Measurements from ENCODE around the gene ELF1. TPM values are rescaled to one million over a fixed set of nuclear protein-coding genes. Genes with fewer than 3 reads are reported as not detected.

ELF1 gene
- total and polyA plus RNA-seq, 2 experiments from 2014 or later, result 7.0 to 12.7 TPM

GRCh38 chr13:40931719-40932118 lies 87.4 kb downstream of the ELF1 start:
- Histone ChIP-seq H3K4me2 (no peak overlapping the region), H3K4me1 (ENCODE audit: insufficient read depth) (peaks cover 7% of the 10 kb centered on the region; the same call in 1 of the 2 replicates), H3K9me2 (ENCODE audit: insufficient read depth) (no peaks in the 10 kb centered on the region), H3K4me3 (no peak overlapping the region), H3K27me3 (ENCODE audit: insufficient read depth) (no peaks in the 10 kb centered on the region), H3F3A (replicated peaks; ENCODE audit: low read depth) (no peaks in the 10 kb centered on the region), H3K79me2 (replicated peaks; ENCODE audit: insufficient read depth) (no peaks in the 10 kb centered on the region), H4K20me1 (replicated peaks; ENCODE audit: insufficient read depth) (no peaks in the 10 kb centered on the region), H2AFZ (no peak overlapping the region), H3K36me3 (ENCODE audit: insufficient read depth) (no peaks in the 10 kb centered on the region), H3K27ac (ENCODE audit: low read depth) (no peak overlapping the region)
- DNase-seq (ENCODE audit: low spot score) (no peak), ATAC-seq (no peak)
- Mint-ChIP-seq H3K9me3 (no peaks in the 10 kb centered on the region), H3K4me3 (no peak overlapping the region), H3K27ac (no peak overlapping the region), H3K4me1 (peaks cover 12% of the 10 kb centered on the region; the same call in 2 of the 3 replicates), H3K36me3 (ENCODE audit: low read depth) (no peaks in the 10 kb centered on the region), H3K27me3 (ENCODE audit: insufficient read depth, low read depth, poor library complexity) (no peaks in the 10 kb centered on the region)
- TF ChIP-seq ETS1 (IDR thresholded peaks at IDR 0.05) (no peak), EZH2phosphoT487 (IDR thresholded peaks at IDR 0.05; ENCODE audit: unreplicated experiment) (no peak), CREB1 (CRISPR knock-in tag; IDR thresholded peaks at IDR 0.05; ENCODE audit: low read depth) (no peak), POLR2AphosphoS5 (IDR thresholded peaks at IDR 0.05; ENCODE audit: low read depth) (no peak), CTCF (conservative IDR thresholded peaks at IDR 0.05; ENCODE audit: low read depth in 2 of 2) (no peak), REST (IDR thresholded peaks at IDR 0.05; ENCODE audit: unreplicated experiment) (no peak), ZNF331 (CRISPR knock-in tag; IDR thresholded peaks at IDR 0.05; ENCODE audit: low read depth) (no peak), ZNF114 (CRISPR knock-in tag; IDR thresholded peaks at IDR 0.05) (no peak), NANOG (IDR thresholded peaks at IDR 0.05; ENCODE audit: borderline replicate concordance) (no peak), STAT1 (IDR thresholded peaks at IDR 0.05; ENCODE audit: unreplicated experiment) (no peak), ZNF462 (CRISPR knock-in tag; IDR thresholded peaks at IDR 0.05) (no peak), EZH2 (IDR thresholded peaks at IDR 0.05; ENCODE audit: low read depth, unreplicated experiment) (no peak), JUNB (IDR thresholded peaks at IDR 0.05; ENCODE audit: unreplicated experiment) (no peak)
